ENCODE measurements around the gene ACSM3.

Gene ACSM3

DNA sequence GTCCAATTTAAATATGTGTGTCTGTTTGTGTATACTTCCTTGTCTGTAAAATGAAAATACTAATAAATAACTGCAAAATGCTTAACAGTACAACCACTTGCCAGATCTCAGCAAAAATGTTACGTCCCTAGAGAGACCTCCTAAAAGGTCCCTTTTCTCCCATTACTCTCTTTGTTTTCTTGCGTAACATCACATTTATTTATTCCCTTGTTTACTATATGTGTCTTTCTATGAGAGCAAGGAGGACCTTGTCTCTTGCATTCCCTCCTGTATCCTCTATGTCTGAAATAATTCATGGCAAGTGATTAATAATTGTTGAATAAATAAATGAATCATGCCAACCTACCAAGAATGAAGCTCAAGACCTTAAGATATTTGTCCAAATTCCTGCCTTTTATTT, 1.9 kb downstream of the ACSM3 start:
- ChIA-PET CTCF (interaction anchor here (1.3 to 2.9 kb wide), 4 partner anchors 9 to 14 kb away, joined by 3 to 22 read pairs (median 5); no protein-coding TSS in a partner anchor), POLR2A (no interaction called here)
- TF ChIP-seq, protein P1, sequence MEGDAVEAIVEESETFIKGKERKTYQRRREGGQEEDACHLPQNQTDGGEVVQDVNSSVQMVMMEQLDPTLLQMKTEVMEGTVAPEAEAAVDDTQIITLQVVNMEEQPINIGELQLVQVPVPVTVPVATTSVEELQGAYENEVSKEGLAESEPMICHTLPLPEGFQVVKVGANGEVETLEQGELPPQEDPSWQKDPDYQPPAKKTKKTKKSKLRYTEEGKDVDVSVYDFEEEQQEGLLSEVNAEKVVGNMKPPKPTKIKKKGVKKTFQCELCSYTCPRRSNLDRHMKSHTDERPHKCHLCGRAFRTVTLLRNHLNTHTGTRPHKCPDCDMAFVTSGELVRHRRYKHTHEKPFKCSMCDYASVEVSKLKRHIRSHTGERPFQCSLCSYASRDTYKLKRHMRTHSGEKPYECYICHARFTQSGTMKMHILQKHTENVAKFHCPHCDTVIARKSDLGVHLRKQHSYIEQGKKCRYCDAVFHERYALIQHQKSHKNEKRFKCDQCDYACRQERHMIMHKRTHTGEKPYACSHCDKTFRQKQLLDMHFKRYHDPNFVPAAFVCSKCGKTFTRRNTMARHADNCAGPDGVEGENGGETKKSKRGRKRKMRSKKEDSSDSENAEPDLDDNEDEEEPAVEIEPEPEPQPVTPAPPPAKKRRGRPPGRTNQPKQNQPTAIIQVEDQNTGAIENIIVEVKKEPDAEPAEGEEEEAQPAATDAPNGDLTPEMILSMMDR (IDR thresholded peaks at IDR 0.05; ENCODE audit: insufficient read depth, low read length, missing control alignments), result no peak
- DNase-seq (ENCODE audit: low read depth, low spot score), result no peak
- no peak overlapping the region for H3K4me3 ChIP-seq (ENCODE audit: low read depth, low read length)

DNA sequence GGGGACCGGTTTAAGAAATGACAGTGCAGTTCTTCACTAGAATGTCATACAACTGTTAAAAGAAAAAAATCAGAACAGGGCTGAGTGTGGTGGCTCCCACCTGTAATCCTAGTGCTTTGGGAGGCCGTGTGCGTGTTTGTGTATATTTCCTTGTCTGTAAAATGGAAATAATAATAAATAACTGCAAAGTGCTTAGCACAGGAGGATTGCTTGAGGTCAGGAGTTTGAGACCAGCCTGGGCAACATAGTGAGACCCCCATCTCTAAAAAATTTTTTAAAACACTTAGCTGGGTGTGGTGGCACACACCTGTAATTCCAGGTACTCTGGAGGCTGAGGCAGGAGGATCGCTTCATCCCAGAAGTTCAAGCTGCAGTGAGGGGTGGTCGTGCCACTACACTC, 2.5 kb downstream of the ACSM3 start:
- H3K4me3 ChIP-seq (ENCODE audit: low read depth, low read length), result no peak overlapping the region
- CTCF ChIA-PET, result interaction anchor here (1.4 kb wide), 1 partner anchor 9 kb away, joined by 3 read pairs; no protein-coding TSS in a partner anchor
- TF ChIP-seq, protein P1 (IDR thresholded peaks at IDR 0.05; ENCODE audit: insufficient read depth, low read length, missing control alignments), result no peak
- POLR2A ChIA-PET, result no interaction called here
- DNase-seq (ENCODE audit: low read depth, low spot score), result no peak

DNA sequence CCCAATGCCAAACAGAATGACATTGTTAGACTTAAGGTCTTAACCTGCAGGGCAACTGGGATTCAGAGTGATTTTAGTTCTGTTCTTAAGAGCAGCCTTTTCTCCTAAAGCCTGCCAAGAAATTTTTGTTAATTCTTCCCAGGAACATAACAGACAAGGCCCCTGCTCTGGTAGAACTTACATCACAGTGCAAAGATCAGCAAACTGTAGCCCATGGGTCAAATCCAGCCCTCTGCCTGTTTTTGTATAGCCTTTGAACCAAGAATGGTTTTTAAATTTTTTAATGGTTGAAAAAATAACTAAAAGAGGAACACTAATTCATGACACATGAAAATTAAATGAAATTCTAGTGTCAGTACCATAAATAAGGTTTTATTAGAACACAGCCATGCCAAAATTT, 3.8 kb downstream of the ACSM3 start:
- TF ChIP-seq, protein P1 (IDR thresholded peaks at IDR 0.05; ENCODE audit: insufficient read depth, low read length, missing control alignments), result no peak
- CTCF ChIA-PET, result no interaction called here
- no peak for DNase-seq (ENCODE audit: low read depth, low spot score)
- POLR2A ChIA-PET, result no interaction called here
- H3K4me3 ChIP-seq (ENCODE audit: low read depth, low read length), result no peak overlapping the region

DNA sequence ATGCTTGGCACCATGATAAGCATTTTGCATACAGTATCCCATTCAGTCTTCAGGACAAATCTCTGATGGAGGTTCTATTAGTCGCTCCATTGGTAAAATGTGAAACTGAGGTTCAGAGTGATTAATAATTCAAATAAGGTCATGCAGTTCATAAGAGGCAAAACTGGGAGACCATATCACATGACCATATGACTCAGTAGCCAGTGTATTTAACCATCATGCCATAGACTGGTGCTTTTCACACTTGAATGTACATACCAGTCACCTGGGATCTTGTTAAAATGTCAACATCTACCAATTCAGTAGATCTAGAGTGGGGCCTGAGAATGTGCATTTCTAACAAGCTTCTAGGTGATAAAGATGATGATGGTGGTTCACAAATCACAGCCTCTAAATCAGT, 4.3 kb downstream of the ACSM3 start:
- TF ChIP-seq, protein P1 (IDR thresholded peaks at IDR 0.05; ENCODE audit: insufficient read depth, low read length, missing control alignments), result no peak
- ChIA-PET POLR2A (no interaction called here), CTCF (no interaction called here)
- H3K4me3 ChIP-seq (ENCODE audit: low read depth, low read length), result no peak overlapping the region
- DNase-seq (ENCODE audit: low read depth, low spot score), result no peak

DNA sequence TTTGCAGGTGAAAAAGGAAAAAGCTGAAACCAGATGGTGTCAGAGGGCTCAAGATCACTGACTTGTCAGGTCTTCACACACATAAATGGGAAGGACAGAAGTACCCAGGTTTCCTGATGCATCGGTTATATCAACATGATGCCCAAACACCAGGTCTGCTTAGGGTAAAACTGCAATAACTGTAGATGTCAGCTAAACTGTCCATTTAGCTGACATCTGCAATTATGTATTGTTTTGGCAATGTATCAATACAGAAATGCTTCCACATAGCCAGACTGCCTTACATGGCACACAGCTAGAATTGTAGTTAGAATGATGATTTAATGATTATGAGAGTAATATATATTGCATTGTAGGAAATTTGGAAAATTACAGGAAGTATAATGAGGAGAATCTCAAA, 5.0 kb downstream of the ACSM3 start:
- H3K4me3 ChIP-seq (ENCODE audit: low read depth, low read length), result no peak overlapping the region
- TF ChIP-seq, protein P1 (IDR thresholded peaks at IDR 0.05; ENCODE audit: insufficient read depth, low read length, missing control alignments), result no peak
- DNase-seq (ENCODE audit: low read depth, low spot score), result no peak
- ChIA-PET POLR2A (no interaction called here), CTCF (no interaction called here)

DNA sequence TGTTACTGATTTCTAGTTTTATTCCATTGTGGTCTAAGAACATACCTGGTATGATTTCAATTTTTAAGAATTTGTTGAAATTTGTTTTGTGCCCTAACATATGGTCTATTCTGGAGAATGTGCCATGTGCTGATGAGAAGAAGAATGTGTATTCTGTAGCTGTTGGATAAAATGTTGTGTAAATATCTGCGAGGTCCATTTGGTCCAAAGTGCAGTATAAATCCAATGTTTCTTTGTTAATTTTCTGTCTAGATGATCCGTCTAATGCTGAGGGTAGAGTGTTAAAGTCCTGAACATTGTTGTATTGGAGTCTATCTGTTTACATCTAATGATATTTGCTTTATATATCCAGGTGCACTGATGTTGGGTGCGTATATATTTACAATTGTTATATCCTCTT, 9.9 kb downstream of the ACSM3 start:
- DNase-seq (ENCODE audit: low read depth, low spot score), result no peak
- no peak overlapping the region for H3K4me3 ChIP-seq (ENCODE audit: low read depth, low read length)
- ChIA-PET CTCF (interaction anchor here (0.9 to 5.6 kb wide), 5 partner anchors 9 to 527 kb away, joined by 3 to 41 read pairs (median 4); partner anchors contain the start of gene ACSM3), POLR2A (no interaction called here)
- TF ChIP-seq, protein P1 (IDR thresholded peaks at IDR 0.05; ENCODE audit: insufficient read depth, low read length, missing control alignments), result no peak
